Left kidney (tissue), 2 donors: Measurements from ENCODE around the gene MEGF6. TPM values are rescaled to one million over a fixed set of nuclear protein-coding genes. Genes with fewer than 3 reads are reported as not detected.

Experiments used
- DNase-seq: peaks from one replicate; pipeline ENCODE4 v3.0.0-alpha.2; 2013
- polyA plus RNA-seq: library from polyadenylated mRNA; unstranded; fragments of 120-200 nt; gene quantifications from one replicate; pipeline ENCODE4 v1.2.1, GENCODE V29; 2013; ENCODE audit not compliant: insufficient read length

MEGF6 gene
- polyA plus RNA-seq, 1 donor = 8.6 TPM

DNA sequence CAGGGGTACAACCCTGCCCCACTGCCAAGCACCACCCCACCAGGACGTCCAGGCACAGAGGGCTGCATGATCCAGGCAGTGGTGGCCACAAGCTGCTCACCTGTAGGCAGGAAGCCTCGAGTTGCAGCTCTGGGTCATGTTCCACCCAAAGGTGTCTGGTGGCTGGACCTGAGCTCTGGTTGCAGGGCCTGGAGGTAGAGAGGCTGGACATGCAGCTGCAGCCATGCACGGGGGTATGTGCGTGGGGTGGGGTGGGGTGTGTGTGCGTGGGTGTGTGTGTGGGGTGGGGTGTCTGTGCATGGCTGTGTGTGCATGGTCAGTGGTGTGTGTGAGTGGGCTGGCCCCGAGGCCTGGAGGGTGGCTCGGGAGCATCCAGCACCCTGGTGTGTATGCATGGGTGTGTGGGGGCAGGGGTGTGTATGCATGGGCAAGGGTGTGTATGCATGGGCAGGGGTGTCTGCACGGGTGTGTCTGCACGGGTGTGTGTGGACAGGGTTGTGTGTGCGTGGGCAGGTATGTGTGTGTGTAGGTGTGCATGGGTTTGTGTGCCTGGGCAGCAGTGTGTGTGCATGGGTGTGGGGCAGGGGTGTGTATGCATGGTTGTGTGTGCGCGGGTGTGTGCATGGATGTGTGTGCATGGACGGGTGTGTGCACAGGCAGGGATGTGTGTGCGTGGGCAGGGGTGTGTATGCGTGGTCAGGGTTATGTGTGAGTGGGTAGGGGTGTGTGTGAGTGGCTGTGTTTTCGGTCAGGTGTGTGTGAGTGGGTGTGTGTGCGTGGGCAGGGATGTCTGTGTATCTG lies 141.3 kb downstream of the MEGF6 start:
- DNase-seq = no peak

DNA sequence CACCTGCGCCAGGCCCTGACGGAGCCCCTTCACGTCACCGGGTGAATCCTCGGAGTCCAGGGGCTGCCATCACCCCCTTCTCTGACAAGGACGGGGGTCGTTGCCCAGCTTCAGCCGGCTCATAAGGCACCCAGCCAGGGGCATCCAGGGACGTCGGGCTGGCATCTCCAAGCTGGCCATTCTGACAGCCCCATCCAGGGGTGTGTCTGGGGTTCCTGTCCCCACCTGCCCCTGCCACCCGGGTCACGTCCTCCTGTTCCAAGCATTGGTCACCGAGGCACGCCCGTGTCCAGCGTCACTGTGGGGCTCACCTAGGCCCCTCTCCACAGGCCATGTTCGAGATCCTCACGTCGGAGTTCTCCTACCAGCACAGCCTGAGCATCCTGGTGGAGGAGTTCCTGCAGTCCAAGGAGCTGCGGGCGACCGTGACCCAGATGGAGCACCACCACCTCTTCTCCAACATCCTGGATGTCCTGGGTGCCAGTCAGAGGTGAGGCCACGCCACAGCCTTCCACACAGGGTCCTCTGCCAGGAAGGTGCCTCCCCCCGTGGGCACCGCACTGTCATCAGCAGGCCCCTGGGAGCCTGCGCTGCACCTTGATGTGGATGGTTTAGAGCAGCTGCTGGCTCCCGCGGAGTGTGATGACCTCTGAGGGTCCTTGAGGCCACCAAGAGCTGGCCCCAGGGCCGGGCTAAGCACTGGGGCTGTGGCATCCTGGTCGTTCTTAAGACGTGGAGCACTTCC lies 142.0 kb downstream of the MEGF6 start:
- DNase-seq = no peak

DNA sequence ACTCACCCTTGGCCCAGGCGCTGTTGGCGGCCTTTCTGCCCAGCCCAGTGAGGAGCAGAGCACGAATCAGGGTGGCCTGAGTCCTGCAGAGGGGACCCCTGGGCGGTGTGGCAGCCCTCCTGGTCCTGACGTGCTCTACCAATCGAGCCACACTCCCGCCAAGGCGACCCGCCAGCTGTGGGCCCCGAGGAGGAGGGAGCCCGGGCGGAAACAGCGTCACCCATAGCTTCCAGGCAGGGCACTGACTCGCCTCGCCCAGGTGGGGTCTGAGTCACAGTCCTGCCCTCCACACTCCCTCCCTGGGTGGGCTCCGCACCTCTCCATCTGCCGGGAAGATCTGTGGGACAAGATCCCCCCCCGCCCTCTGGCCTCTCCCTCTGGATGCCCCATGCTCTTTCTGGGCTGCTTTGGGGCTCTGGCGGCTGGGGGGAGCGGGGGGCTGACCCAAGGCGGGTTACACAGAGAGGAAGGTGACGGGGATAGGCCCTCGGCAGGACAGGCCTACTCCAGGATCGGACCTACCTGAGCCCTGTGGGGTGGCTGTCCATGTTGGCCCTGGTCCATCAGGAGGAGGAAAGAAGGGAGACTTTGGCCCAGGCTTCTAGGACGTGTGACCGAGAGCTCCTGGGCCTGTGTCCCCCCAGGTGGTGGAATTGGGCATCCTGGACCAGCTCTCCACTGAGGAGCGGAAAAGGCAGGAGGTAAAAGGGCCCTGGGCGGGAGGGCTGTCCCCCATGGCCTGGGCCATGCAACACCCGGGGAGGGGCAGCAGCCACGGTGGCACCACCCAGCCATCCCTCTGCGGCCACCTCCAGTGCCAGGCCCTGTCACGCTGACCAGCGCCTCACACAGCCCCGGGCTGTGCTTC lies 142.8 kb downstream of the MEGF6 start:
- DNase-seq = no peak

DNA sequence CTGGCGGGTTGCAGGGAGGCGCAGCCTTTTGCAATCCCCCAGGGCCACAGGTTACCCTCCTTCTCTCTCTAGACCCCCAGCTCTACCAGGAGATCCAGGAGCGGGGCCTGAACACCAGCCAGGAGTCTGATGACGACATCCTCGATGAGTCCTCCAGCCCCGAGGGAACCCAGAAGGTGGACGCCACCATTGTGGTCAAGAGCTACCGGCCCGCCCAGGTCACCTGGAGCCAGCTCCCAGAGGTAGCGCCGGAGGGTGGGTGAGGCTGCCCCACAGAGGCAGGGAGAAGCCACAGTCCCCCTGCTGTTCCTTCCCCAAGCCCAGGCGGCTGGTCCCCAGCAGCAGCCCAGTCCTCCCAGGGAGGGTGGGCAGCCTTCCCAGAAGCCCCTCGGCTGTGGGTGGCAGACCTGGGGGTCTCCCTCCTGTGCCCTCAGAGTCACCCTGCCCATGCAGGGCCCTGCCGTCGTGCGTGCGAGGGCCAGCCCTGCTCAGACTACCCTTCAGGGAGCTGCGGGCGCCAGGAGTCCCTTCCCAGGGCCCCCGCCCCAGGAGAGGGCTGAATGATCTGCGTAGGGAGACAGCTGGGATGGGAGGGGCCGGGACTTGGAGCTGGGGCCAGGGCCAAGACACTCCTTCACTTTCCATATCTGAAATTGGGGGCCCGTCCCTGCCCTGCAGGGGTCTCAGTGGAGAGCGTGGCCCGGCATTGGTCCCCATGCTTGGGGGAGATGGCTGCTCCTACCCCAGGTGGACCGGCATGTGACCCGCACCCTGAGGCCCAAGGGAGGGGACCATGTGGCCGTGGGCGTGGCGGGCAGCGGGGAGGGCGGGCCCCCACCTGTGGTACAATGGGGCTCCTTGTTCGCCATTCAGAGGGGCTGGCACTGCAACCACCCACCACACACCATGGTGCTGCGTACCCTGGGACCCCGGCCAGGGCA lies 143.9 kb downstream of the MEGF6 start:
- DNase-seq = no peak

DNA sequence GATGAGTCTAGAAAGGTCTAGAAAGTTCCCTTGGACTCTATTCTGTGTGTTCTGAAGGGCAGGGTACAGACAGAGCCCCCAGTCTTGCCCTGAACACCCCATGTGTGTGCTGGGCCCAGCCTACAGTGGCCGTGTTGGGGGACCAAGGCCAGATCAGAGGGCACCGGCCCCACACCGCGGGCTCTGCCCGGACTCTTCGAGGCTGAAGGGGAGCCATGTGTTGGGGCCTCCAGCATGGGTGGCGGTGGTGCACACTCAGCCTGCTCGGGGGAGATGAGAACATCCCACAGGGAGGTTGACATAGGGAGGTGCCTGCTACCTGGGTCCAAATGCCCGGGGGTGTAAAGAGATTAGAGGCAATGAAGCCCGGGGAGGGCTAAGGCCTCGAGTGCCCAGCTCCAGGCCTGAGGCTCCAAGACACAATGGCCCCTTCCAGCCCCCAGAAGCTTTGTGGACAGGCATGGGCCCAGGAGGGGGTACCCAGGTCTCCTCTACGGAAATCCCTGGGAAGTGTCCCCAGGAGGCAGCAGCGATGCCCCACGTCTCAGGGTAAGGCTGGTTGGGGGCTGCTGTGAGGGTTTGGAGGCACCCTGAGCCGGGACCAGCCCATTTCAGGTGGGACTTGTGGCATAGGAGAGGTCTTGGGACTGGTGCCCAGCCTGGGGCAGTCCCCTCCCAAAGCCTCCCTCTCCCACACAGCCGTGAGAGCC lies 144.8 kb downstream of the MEGF6 start:
- no peak for DNase-seq

DNA sequence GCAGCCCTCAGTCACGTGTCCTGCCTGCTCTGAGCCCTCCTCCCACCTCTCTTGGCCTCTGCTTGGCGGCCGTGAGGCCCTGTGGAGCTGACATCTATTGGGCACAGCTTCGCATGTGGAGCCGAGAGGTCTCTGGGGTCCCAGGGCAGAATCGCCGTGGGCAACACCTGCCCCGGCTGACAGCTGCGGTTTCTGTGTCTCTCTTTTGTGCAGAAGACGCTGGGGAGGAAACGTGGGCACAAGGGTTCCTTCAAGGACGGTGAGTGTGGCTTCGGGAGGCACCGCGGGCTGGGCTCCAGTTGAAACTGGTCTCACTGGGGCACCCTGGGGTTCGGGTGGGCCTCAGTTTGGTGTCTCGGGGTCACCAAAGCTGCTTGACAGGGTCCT lies 145.4 kb downstream of the MEGF6 start:
- DNase-seq = no peak

DNA sequence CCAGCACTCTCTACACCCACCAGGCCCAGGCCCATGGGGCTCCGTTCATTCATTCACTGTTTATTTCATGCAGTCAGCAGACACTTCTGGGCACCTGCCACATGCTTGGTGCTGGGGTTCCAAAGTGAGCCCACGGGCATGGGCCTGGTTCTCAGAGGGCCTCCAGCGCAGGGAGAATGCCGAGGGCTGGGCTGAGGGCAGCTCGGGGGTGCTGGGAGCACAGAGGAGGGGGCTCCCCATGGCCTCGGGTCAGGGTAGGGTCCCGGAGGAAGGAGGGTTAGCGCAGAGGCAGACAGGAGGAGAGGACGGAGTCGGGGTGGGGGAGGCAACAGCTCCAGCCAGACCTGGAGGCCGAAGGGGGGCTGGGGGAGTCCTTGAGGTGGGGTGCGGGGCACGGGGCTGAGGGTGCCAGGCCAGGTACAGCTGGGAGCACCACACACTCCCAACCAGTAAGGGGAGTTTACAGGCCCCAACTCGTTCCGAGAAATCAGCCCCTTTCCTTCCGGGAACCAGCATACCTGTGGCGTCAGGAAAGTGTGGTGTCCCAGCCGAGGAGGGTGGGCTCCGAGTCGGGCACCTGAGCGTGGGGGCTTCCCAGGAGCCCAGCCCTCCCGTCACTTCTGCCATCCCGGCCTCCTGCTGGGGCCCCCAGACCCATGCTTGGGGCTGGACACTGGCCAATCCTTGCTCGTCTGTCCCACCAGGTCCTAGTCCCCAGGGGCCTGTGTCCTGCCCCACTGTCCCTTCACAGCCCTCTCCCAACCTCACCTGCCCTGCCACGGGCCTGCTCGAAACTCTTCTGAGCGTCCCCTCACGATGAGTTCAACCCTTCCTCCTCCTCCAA lies 146.0 kb downstream of the MEGF6 start:
- no peak for DNase-seq

DNA sequence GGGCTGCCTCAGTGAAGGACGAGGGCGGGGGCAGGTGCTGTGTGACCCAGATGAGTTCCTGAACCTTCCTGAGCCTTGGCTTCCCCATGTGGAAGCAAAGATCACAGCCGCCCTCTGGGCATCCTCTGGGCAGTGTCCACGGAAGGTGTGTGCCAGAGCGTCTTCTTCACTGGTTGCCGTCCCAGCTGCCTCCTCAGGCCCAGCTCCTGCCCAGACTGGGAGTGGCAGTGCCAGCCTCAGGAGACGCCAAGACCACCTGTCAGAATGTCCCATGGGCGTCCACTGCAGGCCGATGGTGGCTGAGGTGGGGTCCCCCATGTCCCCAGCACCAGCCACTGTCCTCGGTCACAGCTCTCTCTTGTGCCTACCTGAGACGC lies 146.7 kb downstream of the MEGF6 start:
- DNase-seq = no peak

DNA sequence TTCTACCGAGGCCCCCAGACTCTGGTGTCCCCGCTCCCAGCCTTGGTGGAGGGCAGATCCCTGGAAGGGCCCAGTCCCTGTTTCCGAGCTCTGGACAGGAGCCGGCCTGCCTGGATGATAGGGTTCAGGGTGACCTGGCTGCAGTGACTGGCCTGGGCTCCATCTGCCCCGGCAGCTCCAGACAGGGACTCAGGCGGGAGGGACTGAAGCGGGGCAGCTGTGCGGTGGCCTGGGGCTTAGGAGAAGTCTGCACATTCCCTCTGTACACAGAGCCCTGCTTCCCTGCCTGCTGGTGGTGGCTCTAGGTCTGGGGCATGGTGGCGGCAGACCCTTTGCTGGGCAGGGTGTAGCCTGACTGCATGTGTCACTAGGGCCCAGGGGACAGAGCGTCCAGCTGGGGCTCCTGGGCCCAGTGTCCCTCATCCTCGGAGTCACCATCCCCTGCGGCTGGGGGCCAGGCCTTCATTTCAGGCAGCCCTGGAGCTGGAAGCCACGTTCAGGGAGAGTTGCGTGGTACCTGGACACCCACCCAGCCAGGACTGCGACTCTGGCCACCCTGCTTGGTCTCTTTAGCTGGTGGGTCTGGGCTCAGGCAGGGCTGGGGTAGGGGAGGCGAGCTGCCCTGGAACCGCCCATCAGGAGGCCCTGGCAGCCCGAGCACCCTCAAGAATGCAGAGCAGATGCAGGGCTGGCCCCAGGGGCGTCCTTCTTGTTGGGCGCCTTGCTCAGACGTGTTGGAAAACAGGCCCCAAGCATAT lies 147.2 kb downstream of the MEGF6 start:
- DNase-seq = no peak

DNA sequence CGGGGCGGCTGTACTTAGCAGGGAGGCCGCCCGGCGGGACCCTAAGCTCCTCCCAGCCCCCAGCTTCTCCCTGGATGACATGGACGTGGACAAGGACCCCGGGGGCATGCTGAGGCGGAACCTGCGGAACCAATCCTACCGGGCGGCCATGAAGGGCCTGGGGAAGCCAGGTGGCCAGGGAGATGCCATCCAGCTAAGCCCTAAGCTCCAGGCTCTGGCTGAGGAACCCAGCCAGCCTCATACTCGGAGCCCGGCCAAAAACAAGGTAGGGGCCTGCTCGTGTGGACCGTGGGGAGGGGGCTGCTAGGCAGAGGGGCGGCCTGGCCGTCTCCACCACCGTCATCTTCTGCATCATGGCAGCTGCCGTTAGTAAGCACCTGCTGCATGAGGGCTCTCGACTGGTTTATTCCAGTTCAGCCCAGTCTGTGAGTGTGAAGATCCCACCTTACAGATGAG lies 147.9 kb downstream of the MEGF6 start:
- no peak for DNase-seq

DNA sequence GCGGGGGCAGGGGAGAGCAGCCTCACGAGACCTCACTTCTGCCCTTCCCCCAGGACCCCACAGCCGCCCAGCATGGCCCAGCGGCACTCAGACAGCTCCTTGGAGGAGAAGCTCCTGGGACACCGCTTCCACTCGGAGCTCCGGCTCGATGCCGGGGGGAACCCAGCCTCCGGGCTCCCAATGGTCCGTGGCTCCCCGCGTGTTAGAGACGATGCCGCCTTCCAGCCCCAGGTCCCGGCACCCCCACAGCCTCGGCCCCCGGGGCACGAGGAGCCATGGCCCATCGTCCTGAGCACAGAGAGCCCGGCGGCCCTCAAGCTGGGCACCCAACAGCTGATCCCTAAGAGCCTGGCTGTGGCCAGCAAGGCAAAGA lies 148.3 kb downstream of the MEGF6 start:
- DNase-seq = no peak

DNA sequence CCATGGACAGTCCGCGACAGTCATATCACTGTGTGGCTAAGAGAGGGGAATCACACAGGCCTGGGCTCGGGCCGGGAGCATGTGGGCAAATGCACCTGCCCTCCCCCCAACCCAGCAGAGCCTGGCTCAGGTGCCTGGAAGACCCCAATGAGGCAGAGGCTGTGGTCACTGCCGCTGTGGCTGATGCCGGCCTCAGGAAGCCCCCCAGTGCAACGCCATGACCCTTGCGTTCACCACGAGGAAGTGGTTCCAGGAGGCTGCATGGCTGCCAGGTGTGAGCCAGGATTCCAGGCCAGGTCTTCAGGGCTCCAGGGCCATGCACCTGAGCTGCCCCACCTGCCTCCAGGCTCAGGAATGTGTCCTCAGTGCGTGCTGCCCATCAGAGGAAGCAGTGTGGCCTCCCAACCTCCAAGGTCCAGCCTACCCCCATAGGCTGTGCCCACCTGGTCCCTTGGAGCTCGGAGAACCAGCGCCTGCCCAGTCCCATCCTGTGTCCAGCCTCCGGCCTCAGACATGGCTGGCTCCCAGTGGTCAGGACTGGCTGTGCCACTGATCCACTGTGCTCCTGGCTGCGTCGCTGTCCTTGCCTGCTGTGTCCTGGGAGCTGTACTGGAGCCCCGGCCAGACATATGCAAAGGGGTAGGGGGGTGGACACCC lies 148.8 kb downstream of the MEGF6 start:
- no peak for DNase-seq

DNA sequence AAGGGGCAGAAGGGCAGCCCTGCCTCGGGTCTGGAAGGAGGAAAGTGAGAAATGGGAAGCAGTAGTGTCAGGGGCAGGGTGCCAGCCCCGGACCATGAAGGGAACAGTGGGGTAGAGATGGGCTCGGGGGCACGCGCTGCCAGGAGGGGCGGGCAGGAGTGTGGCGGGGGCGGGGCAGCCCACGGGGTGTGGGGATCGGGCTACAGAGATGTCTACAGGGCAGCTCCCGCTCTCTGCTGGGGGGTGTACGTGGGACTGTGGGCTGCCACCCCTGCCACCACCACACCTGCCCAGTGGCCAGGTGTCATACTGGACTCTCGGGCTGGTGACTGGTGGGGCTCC lies 149.4 kb downstream of the MEGF6 start:
- no peak for DNase-seq

DNA sequence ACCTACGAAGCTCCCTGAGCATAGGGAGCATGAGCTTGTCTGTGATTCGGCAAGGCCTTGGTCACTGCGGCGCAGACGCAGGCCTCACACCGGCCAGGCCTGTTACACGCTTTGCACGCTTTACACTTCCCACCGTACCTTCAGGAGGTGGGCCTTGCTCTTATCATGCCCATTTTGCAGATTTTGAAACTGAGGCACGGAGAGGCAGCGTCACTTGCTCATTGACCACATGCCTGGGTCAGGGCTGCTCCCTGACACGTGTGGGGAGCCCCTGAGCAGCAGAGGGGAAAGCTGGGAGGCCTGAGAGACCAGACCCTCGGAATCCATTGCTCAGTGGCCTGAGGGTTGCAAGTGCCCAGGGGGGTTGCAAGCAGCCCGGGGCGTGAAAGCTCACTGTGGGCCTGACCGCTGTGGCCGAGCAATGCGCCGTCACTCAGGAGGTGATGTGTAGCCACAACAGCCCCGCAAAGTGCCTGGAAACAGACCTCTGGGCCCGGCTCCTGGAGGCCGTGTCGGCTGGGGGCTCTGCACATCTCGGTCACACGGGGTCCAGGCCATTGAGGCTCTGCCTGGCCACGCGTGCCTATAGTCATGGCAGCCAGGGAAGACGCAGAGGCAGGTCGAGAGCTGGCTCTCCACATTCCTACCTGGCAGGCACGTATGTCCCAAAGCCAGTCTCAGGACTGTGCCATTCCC lies 149.9 kb downstream of the MEGF6 start:
- no peak for DNase-seq

DNA sequence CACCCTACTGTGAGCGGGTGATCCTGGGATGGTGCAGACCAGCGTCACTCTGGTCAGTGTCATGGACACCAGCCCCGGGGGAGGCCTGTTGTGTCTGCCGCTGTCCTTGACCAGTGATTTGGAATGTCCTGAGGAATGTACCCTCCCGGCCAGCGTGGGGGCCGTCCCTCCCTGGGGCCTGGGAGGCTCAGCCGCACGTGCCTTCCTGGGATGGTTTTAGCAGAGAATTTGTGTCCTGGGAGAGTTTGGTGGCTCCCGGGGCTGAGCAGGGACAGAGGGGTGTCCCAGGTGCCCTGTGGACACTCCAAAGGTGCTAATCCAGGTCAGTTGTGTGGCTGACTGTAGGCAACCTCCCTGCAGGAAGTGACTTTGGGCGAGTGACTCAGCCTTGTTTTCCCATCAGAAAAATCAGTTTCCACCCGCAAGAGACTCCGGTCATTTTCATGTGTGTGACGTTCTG lies 150.6 kb downstream of the MEGF6 start:
- no peak for DNase-seq

DNA sequence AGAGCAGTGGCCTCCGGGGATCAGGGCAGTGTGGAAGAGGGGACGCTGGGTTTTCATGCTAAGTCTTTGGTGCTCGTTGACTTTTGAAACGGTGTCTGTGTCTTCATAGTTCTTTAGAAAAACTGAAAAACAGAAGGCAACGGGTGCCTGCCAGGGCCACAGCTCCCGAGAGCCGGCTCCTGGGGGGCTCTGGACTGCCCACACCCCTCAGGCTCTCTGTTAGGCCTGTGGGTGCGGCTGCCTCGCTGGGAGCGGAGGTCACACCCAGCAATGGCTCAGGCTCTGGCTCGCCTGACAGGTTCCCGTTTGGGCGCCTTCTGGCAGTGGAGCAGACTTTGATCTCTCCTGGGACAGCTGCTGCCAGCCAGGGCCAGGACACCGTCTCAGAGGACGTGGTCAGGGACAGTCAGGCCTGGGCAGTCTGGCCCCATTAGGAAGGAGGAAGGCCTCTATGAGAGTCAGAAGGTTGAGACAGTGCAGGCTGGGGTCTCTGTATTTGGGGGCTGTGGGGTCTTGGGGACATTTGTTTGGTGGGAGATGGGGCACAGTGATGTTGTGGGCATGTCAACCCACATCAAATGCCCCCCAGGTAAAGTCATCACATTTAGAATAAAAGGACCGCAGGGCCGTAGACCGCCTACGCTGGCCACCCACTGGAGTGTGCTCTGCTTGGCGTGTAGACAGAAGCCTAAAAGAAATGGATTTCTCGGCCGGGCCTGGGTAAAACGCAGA lies 151.2 kb downstream of the MEGF6 start:
- no peak for DNase-seq
